NB4 (cell line): ENCODE results near the gene P3H4.

Experiments used
- POLR2A ChIP-seq: IDR thresholded peaks from 2 replicates; pipeline ENCODE4 v1.6.1; 2011; ENCODE audit warnings: mild to moderate bottlenecking; ENCODE audit not compliant: insufficient read length; ENCODE audit errors: extremely low read depth
- TF ChIP-seq, protein P1 (sequence below): IDR thresholded peaks from 2 replicates; pipeline ENCODE4 v1.6.1; 2011; ENCODE audit warnings: low read depth, low read length
- TF ChIP-seq, protein P2 (sequence below): IDR thresholded peaks from one replicate; pipeline ENCODE4 v1.5.1; 2012; ENCODE audit warnings: low read depth, low read length

DNA sequence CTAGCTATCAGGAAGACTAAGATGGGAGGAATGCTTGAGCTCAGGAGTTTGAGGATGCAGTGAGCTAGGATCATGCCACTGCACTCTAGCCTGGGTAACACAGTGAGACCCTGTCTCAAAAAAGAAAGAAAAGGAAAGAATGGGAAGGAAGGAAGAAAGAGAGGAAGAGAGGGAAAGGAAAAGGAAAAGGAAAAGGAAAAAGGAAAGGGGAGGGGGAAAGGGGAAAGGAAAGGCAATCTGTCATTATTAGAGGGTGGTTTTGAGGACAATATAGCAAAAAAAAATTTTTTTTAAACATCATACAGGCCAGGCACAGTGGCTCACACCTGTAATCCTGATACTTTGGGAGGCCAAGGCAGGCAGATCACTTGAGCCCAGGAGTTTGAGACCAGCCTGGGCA, 45.6 kb downstream of the P3H4 start:
- TF ChIP-seq, protein P1, sequence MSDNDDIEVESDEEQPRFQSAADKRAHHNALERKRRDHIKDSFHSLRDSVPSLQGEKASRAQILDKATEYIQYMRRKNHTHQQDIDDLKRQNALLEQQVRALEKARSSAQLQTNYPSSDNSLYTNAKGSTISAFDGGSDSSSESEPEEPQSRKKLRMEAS, result no peak
- TF ChIP-seq, protein P2, sequence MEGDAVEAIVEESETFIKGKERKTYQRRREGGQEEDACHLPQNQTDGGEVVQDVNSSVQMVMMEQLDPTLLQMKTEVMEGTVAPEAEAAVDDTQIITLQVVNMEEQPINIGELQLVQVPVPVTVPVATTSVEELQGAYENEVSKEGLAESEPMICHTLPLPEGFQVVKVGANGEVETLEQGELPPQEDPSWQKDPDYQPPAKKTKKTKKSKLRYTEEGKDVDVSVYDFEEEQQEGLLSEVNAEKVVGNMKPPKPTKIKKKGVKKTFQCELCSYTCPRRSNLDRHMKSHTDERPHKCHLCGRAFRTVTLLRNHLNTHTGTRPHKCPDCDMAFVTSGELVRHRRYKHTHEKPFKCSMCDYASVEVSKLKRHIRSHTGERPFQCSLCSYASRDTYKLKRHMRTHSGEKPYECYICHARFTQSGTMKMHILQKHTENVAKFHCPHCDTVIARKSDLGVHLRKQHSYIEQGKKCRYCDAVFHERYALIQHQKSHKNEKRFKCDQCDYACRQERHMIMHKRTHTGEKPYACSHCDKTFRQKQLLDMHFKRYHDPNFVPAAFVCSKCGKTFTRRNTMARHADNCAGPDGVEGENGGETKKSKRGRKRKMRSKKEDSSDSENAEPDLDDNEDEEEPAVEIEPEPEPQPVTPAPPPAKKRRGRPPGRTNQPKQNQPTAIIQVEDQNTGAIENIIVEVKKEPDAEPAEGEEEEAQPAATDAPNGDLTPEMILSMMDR, result no peak
- no peak for TF ChIP-seq POLR2A
